HEK293 (cell line): ENCODE results near the gene PTGIS.

Source experiments
- CTCF ChIA-PET: fragments of 350-600 bp; formaldehyde crosslinking; extraction: SDS; loops from one replicate; lab custom pipeline; 2021; ENCODE audit warnings: antibody characterized with exemption; lab: Yijun Ruan, JAX
- POLR2A ChIA-PET: fragments of 300-600 bp; formaldehyde crosslinking; extraction: SDS; loops from one replicate; lab custom pipeline; 2020; ENCODE audit warnings: antibody characterized with exemption, inconsistent platforms; lab: Yijun Ruan, JAX
- H3K27ac ChIP-seq: fragments of 200-500 bp; sonication (Bioruptor generic); 2 replicates; pipeline ENCODE4 v1.5.1; 2014; ENCODE audit warnings: low read depth, low read length, control low read depth, inconsistent platforms; ENCODE audit errors: extremely low read depth
- H3K36me3 ChIP-seq, 2 experiments: fragments of 200-500 bp in 1 of 2; sonication (Bioruptor generic) in 1 of 2; 1 replicate in 1 of 2; 2 replicates in 1 of 2; pipeline ENCODE4 v1.5.1; 2014 to 2017; ENCODE audit warnings: inconsistent platforms in 2 of 2, low read length in 2 of 2; ENCODE audit not compliant: control insufficient read depth in 2 of 2, insufficient read depth in 1 of 2
- H3K4me1 ChIP-seq: fragments of 200-500 bp; sonication (Bioruptor generic); 2 replicates; pipeline ENCODE4 v1.5.1; 2014; ENCODE audit warnings: mild to moderate bottlenecking, low read length, inconsistent platforms; ENCODE audit not compliant: control insufficient read depth, insufficient read depth
- H3K4me3 ChIP-seq: 2 replicates; pipeline ENCODE4 v1.5.1; 2011; ENCODE audit warnings: low read depth, mild to moderate bottlenecking, control low read depth, low read length, moderate library complexity
- H3K9me3 ChIP-seq: fragments of 200-500 bp; sonication (Bioruptor generic); 2 replicates; pipeline ENCODE4 v1.5.1; 2014; ENCODE audit warnings: low read depth, low read length, inconsistent platforms; ENCODE audit not compliant: control insufficient read depth, insufficient read depth
- EGR2 ChIP-seq: fragments of 450-650 bp; formaldehyde crosslinking; IDR thresholded peaks from 2 replicates; pipeline ENCODE4 v1.5.1; 2016; ENCODE audit warnings: low read depth, missing biosample characterization, missing genetic modification characterization
- GLIS1 ChIP-seq: fragments of 450-650 bp; formaldehyde crosslinking; IDR thresholded peaks from 2 replicates; pipeline ENCODE4 v1.5.1; 2016; ENCODE audit warnings: missing biosample characterization, missing genetic modification characterization
- KLF16 ChIP-seq: fragments of 450-650 bp; formaldehyde crosslinking; IDR thresholded peaks from 2 replicates; pipeline ENCODE4 v1.5.1; 2017; ENCODE audit warnings: missing biosample characterization, missing genetic modification characterization
- KLF9 ChIP-seq: fragments of 450-650 bp; formaldehyde crosslinking; IDR thresholded peaks from 2 replicates; pipeline ENCODE4 v1.5.1; 2016; ENCODE audit warnings: missing biosample characterization, missing genetic modification characterization, low read depth
- SP7 ChIP-seq: fragments of 450-650 bp; formaldehyde crosslinking; IDR thresholded peaks from 2 replicates; pipeline ENCODE4 v1.5.1; 2016; ENCODE audit warnings: missing biosample characterization, missing genetic modification characterization
- TRIM28 ChIP-seq: IDR thresholded peaks from 2 replicates; pipeline ENCODE4 v1.6.1; 2011; ENCODE audit warnings: low read length, control low read depth, borderline replicate concordance
- YY2 ChIP-seq: fragments of 450-650 bp; formaldehyde crosslinking; IDR thresholded peaks from 2 replicates; pipeline ENCODE4 v1.5.1; 2016; ENCODE audit warnings: missing biosample characterization, missing genetic modification characterization
- ZBTB17 ChIP-seq: fragments of 450-650 bp; formaldehyde crosslinking; IDR thresholded peaks from 2 replicates; pipeline ENCODE4 v1.5.1; 2016; ENCODE audit warnings: missing biosample characterization, missing genetic modification characterization
- ZBTB21 ChIP-seq: fragments of 450-650 bp; formaldehyde crosslinking; IDR thresholded peaks from 2 replicates; pipeline ENCODE4 v1.5.1; 2017; ENCODE audit warnings: missing biosample characterization, missing genetic modification characterization
- ZBTB26 ChIP-seq: fragments of 450-650 bp; formaldehyde crosslinking; optimal IDR thresholded peaks from 2 replicates; pipeline ENCODE3; 2016; ENCODE audit warnings: missing biosample characterization, mild to moderate bottlenecking, missing genetic modification characterization
- ZBTB8A ChIP-seq: fragments of 450-650 bp; formaldehyde crosslinking; IDR thresholded peaks from 2 replicates; pipeline ENCODE4 v1.5.1; 2016; ENCODE audit warnings: missing biosample characterization, missing genetic modification characterization
- ZFHX2 ChIP-seq: fragments of 450-650 bp; formaldehyde crosslinking; conservative IDR thresholded peaks from 2 replicates; pipeline ENCODE4 v1.5.1; 2016; ENCODE audit warnings: missing biosample characterization, missing genetic modification characterization
- ZNF146 ChIP-seq: fragments of 450-650 bp; formaldehyde crosslinking; IDR thresholded peaks from 2 replicates; pipeline ENCODE4 v1.5.1; 2016; ENCODE audit warnings: missing biosample characterization, missing genetic modification characterization
- ZNF274 ChIP-seq, 2 experiments: fragments of 200-500 bp in 1 of 2; fragments of 450-650 bp in 1 of 2; sonication (Bioruptor generic) in 1 of 2; formaldehyde crosslinking in 1 of 2; IDR thresholded peaks; 2 replicates each; pipeline versions ENCODE4 v1.5.1 to v1.6.1; 2014 to 2016; ENCODE audit warnings: borderline replicate concordance in 1 of 2, inconsistent platforms in 1 of 2, low read length in 1 of 2, missing biosample characterization in 1 of 2, missing genetic modification characterization in 1 of 2
- ZNF366 ChIP-seq: fragments of 450-650 bp; formaldehyde crosslinking; conservative IDR thresholded peaks from 2 replicates; pipeline ENCODE4 v1.5.1; 2016; ENCODE audit warnings: missing biosample characterization, missing genetic modification characterization
- ZNF530 ChIP-seq: fragments of 450-650 bp; formaldehyde crosslinking; IDR thresholded peaks from 2 replicates; pipeline ENCODE4 v1.5.1; 2016; ENCODE audit warnings: low read depth, missing biosample characterization, missing genetic modification characterization
- ZNF571 ChIP-seq: fragments of 450-650 bp; formaldehyde crosslinking; IDR thresholded peaks from 2 replicates; pipeline ENCODE4 v1.5.0; 2017; ENCODE audit warnings: missing biosample characterization, missing genetic modification characterization
- ZNF701 ChIP-seq: fragments of 450-650 bp; formaldehyde crosslinking; IDR thresholded peaks from 2 replicates; pipeline ENCODE4 v1.5.1; 2016; ENCODE audit warnings: missing biosample characterization, missing genetic modification characterization
- TF ChIP-seq, protein P1 (sequence below): fragments of 450-650 bp; formaldehyde crosslinking; IDR thresholded peaks from 2 replicates; pipeline ENCODE4 v1.5.1; 2016; ENCODE audit warnings: missing biosample characterization, missing genetic modification characterization
- TF ChIP-seq, protein P2 (sequence below): fragments of 450-650 bp; formaldehyde crosslinking; IDR thresholded peaks from 2 replicates; pipeline ENCODE4 v1.5.1; 2016; ENCODE audit warnings: missing biosample characterization, missing genetic modification characterization, low read depth

PTGIS gene

GRCh38 chr20:49511788-49512525 lies 56.0 kb downstream of the PTGIS start:
- no peak overlapping the region for H3K4me3 ChIP-seq
- ChIA-PET CTCF (interaction anchor here (1.0 to 2.3 kb wide), 3 partner anchors 9 to 127 kb away, joined by 3 to 10 read pairs (median 3); no protein-coding TSS in a partner anchor), POLR2A (no interaction called here)
- H3K9me3 ChIP-seq = no peaks in the 10 kb centered on the region
- TF ChIP-seq EGR2 (peak; percentile 80), YY2 (tag by site-specific recombination) (peak; percentile 32; the same call in 1 of the 2 replicates), ZBTB17 (tag by site-specific recombination) (peak; percentile 95), ZBTB8A (tag by site-specific recombination) (no peak), ZNF366 (peak; percentile 96), ZNF146 (no peak), ZNF274 (IDR thresholded peaks at IDR 0.05; ENCODE audit: low read length) (no peak), ZNF274 (tag by site-specific recombination; IDR thresholded peaks at IDR 0.05; ENCODE audit: borderline replicate concordance) (0 out of 2 replicates have a peak, but pooled peaks have one; percentile 14), ZNF530 (tag by site-specific recombination) (no peak), ZFHX2 (tag by site-specific recombination) (peak; percentile 59)
- H3K36me3 ChIP-seq = no peaks in the 10 kb centered on the region
- no peak overlapping the region for H3K27ac ChIP-seq
- H3K4me1 ChIP-seq = no peaks in the 10 kb centered on the region

- TF ChIP-seq GLIS1 (tag by site-specific recombination) (peak; percentile 39; the same call in 1 of the 2 replicates), ZNF571 (tag by site-specific recombination) (no peak), KLF9 (tag by site-specific recombination) (peak; percentile 45; the same call in 1 of the 2 replicates)
- Histone ChIP-seq H3K4me3 (no peak overlapping the region), H3K4me1 (no peaks in the 10 kb centered on the region), H3K36me3 (no peaks in the 10 kb centered on the region), H3K9me3 (no peaks in the 10 kb centered on the region), H3K27ac (no peak overlapping the region)
- ChIA-PET CTCF (interaction anchor here (0.5 to 6.9 kb wide), 12 partner anchors 10 to 805 kb away, joined by 3 to 83 read pairs (median 3); no protein-coding TSS in a partner anchor), POLR2A (no interaction called here)
Observed at GRCh38 chr20:49510562-49511122, 57.3 kb downstream of the PTGIS start.

GRCh38 chr20:49508435-49509199 lies 59.3 kb downstream of the PTGIS start:
- ChIA-PET CTCF (interaction anchor here (0.6 to 6.9 kb wide), 20 partner anchors 11 to 548 kb away, joined by 3 to 83 read pairs (median 4); partner anchors contain the start of gene KCNB1), POLR2A (interaction anchor here (0.9 kb wide), 1 partner anchor 163 kb away, joined by 3 read pairs; no protein-coding TSS in a partner anchor)
- Histone ChIP-seq H3K36me3 (no peaks in the 10 kb centered on the region), H3K4me1 (no peaks in the 10 kb centered on the region), H3K27ac (no peak overlapping the region), H3K9me3 (no peaks in the 10 kb centered on the region), H3K4me3 (no peak overlapping the region)
- TF ChIP-seq, protein P1, sequence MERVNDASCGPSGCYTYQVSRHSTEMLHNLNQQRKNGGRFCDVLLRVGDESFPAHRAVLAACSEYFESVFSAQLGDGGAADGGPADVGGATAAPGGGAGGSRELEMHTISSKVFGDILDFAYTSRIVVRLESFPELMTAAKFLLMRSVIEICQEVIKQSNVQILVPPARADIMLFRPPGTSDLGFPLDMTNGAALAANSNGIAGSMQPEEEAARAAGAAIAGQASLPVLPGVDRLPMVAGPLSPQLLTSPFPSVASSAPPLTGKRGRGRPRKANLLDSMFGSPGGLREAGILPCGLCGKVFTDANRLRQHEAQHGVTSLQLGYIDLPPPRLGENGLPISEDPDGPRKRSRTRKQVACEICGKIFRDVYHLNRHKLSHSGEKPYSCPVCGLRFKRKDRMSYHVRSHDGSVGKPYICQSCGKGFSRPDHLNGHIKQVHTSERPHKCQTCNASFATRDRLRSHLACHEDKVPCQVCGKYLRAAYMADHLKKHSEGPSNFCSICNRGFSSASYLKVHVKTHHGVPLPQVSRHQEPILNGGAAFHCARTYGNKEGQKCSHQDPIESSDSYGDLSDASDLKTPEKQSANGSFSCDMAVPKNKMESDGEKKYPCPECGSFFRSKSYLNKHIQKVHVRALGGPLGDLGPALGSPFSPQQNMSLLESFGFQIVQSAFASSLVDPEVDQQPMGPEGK (tag by site-specific recombination) = 0 out of 2 replicates have a peak, but pooled peaks have one; percentile 16
- TF ChIP-seq ZBTB26 (tag by site-specific recombination) = peak; percentile 6
- TF ChIP-seq, protein P2, sequence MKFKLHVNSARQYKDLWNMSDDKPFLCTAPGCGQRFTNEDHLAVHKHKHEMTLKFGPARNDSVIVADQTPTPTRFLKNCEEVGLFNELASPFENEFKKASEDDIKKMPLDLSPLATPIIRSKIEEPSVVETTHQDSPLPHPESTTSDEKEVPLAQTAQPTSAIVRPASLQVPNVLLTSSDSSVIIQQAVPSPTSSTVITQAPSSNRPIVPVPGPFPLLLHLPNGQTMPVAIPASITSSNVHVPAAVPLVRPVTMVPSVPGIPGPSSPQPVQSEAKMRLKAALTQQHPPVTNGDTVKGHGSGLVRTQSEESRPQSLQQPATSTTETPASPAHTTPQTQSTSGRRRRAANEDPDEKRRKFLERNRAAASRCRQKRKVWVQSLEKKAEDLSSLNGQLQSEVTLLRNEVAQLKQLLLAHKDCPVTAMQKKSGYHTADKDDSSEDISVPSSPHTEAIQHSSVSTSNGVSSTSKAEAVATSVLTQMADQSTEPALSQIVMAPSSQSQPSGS = peak; percentile 92
- no peak for TF ChIP-seq ZNF701 (tag by site-specific recombination)
- TF ChIP-seq SP7 (tag by site-specific recombination) = 0 out of 2 replicates have a peak, but pooled peaks have one; percentile 16
- TF ChIP-seq ZBTB17 (tag by site-specific recombination) = peak; percentile 34
- TF ChIP-seq TRIM28 = no peak
- 0 out of 2 replicates have a peak, but pooled peaks have one; percentile 23 for TF ChIP-seq KLF16 (tag by site-specific recombination)
- 0 out of 2 replicates have a peak, but pooled peaks have one; percentile 18 for TF ChIP-seq ZBTB8A (tag by site-specific recombination)
- peak; percentile 57; the same call in 1 of the 2 replicates for TF ChIP-seq ZBTB21 (tag by site-specific recombination)
- 0 out of 2 replicates have a peak, but pooled peaks have one; percentile 36 for TF ChIP-seq YY2 (tag by site-specific recombination)
